MG63 (cell line): ENCODE results near the gene LINGO1. TPM values are rescaled to one million over a fixed set of nuclear protein-coding genes. Genes with fewer than 3 reads are reported as not detected.

ENCODE experiments used
- DNase-seq: peaks from one replicate; pipeline ENCODE4 v3.0.0-alpha.2; 2020
- H3K27me3 ChIP-seq: fragments of 250-450 bp; sonication (Bioruptor Pico); 2 replicates; pipeline ENCODE4 v1.5.1; 2020; ENCODE audit warnings: mild to moderate bottlenecking, moderate library complexity
- H3K36me3 ChIP-seq: fragments of 250-450 bp; sonication (Bioruptor Pico); 2 replicates; pipeline ENCODE4 v1.5.1; 2020; ENCODE audit warnings: mild to moderate bottlenecking, moderate library complexity
- H3K4me3 ChIP-seq: fragments of 250-450 bp; sonication (Bioruptor Pico); 2 replicates; pipeline ENCODE4 v1.5.1; 2020; ENCODE audit warnings: mild to moderate bottlenecking, moderate library complexity
- H3K9me3 ChIP-seq: fragments of 250-450 bp; sonication (Bioruptor Pico); 2 replicates; pipeline ENCODE4 v1.5.1; 2020; ENCODE audit warnings: mild to moderate bottlenecking, moderate library complexity
- total RNA-seq: library from RNA; depleted of rRNA; stranded (reverse); fragments of >200 nt; shearing (Covaris generic); gene quantifications from 2 replicates; pipeline ENCODE4 v1.2.3, GENCODE V29; 2014; ENCODE audit warnings: low replicate concordance

Gene LINGO1
- total RNA-seq, 1 experiment from 2014 or later = not detected

- DNase-seq = no peak
- Histone ChIP-seq H3K9me3 (no peaks in the 10 kb centered on the region), H3K27me3 (no peaks in the 10 kb centered on the region), H3K36me3 (no peaks in the 10 kb centered on the region), H3K4me3 (no peak overlapping the region)
Observed at GRCh38 chr15:77596821-77597803, 35.6 kb downstream of the LINGO1 start.

- Histone ChIP-seq H3K27me3 (no peaks in the 10 kb centered on the region), H3K9me3 (no peaks in the 10 kb centered on the region), H3K36me3 (no peaks in the 10 kb centered on the region), H3K4me3 (no peak overlapping the region)
- no peak for DNase-seq
Observed at GRCh38 chr15:77595231-77595630, 37.5 kb downstream of the LINGO1 start.

GRCh38 chr15:77592758-77593157 lies 40.0 kb downstream of the LINGO1 start:
- DNase-seq = no peak
- no peaks in the 10 kb centered on the region for H3K27me3 ChIP-seq
- no peaks in the 10 kb centered on the region for H3K36me3 ChIP-seq
- no peak overlapping the region for H3K4me3 ChIP-seq
- H3K9me3 ChIP-seq = no peaks in the 10 kb centered on the region

GRCh38 chr15:77591968-77592613 lies 40.6 kb downstream of the LINGO1 start:
- Histone ChIP-seq H3K4me3 (no peak overlapping the region), H3K9me3 (no peaks in the 10 kb centered on the region), H3K27me3 (no peaks in the 10 kb centered on the region), H3K36me3 (no peaks in the 10 kb centered on the region)
- no peak for DNase-seq

GRCh38 chr15:77589839-77590238 lies 42.9 kb downstream of the LINGO1 start:
- peak; percentile 64 for DNase-seq
- Histone ChIP-seq H3K36me3 (no peaks in the 10 kb centered on the region), H3K4me3 (no peak overlapping the region), H3K27me3 (no peaks in the 10 kb centered on the region), H3K9me3 (no peaks in the 10 kb centered on the region)

GRCh38 chr15:77588126-77588525 lies 44.6 kb downstream of the LINGO1 start:
- H3K27me3 ChIP-seq = no peaks in the 10 kb centered on the region
- DNase-seq = no peak
- no peaks in the 10 kb centered on the region for H3K9me3 ChIP-seq
- no peaks in the 10 kb centered on the region for H3K36me3 ChIP-seq
- H3K4me3 ChIP-seq = no peak overlapping the region

- DNase-seq = no peak
- Histone ChIP-seq H3K4me3 (no peak overlapping the region), H3K9me3 (no peaks in the 10 kb centered on the region), H3K36me3 (no peaks in the 10 kb centered on the region), H3K27me3 (no peaks in the 10 kb centered on the region)
Observed at GRCh38 chr15:77584691-77585090, 48.0 kb downstream of the LINGO1 start.

GRCh38 chr15:77584201-77584600 lies 48.5 kb downstream of the LINGO1 start:
- H3K36me3 ChIP-seq = no peaks in the 10 kb centered on the region
- no peaks in the 10 kb centered on the region for H3K27me3 ChIP-seq
- H3K9me3 ChIP-seq = no peaks in the 10 kb centered on the region
- no peak for DNase-seq
- H3K4me3 ChIP-seq = no peak overlapping the region

GRCh38 chr15:77582763-77583162 lies 49.9 kb downstream of the LINGO1 start:
- no peaks in the 10 kb centered on the region for H3K9me3 ChIP-seq
- DNase-seq = no peak
- H3K4me3 ChIP-seq = no peak overlapping the region
- no peaks in the 10 kb centered on the region for H3K27me3 ChIP-seq
- H3K36me3 ChIP-seq = no peaks in the 10 kb centered on the region

- H3K9me3 ChIP-seq = no peaks in the 10 kb centered on the region
- no peaks in the 10 kb centered on the region for H3K36me3 ChIP-seq
- no peak for DNase-seq
- H3K4me3 ChIP-seq = no peak overlapping the region
- H3K27me3 ChIP-seq = no peaks in the 10 kb centered on the region
Observed at GRCh38 chr15:77581896-77582569, 50.7 kb downstream of the LINGO1 start.

GRCh38 chr15:77580996-77581682 lies 51.6 kb downstream of the LINGO1 start:
- Histone ChIP-seq H3K4me3 (no peak overlapping the region), H3K27me3 (no peaks in the 10 kb centered on the region), H3K36me3 (no peaks in the 10 kb centered on the region), H3K9me3 (no peaks in the 10 kb centered on the region)
- DNase-seq = peak; percentile 90

- DNase-seq = no peak
- Histone ChIP-seq H3K27me3 (no peaks in the 10 kb centered on the region), H3K9me3 (no peaks in the 10 kb centered on the region), H3K4me3 (no peak overlapping the region), H3K36me3 (no peaks in the 10 kb centered on the region)
Observed at GRCh38 chr15:77579498-77580188, 53.1 kb downstream of the LINGO1 start.

GRCh38 chr15:77578641-77579372 lies 53.9 kb downstream of the LINGO1 start:
- no peak for DNase-seq
- Histone ChIP-seq H3K4me3 (no peak overlapping the region), H3K36me3 (no peaks in the 10 kb centered on the region), H3K27me3 (no peaks in the 10 kb centered on the region), H3K9me3 (no peaks in the 10 kb centered on the region)

GRCh38 chr15:77577366-77577950 lies 55.3 kb downstream of the LINGO1 start:
- no peak for DNase-seq
- no peak overlapping the region for H3K4me3 ChIP-seq
- no peaks in the 10 kb centered on the region for H3K9me3 ChIP-seq
- H3K36me3 ChIP-seq = no peaks in the 10 kb centered on the region
- H3K27me3 ChIP-seq = no peaks in the 10 kb centered on the region

GRCh38 chr15:77576538-77576937 lies 56.2 kb downstream of the LINGO1 start:
- no peaks in the 10 kb centered on the region for H3K36me3 ChIP-seq
- no peaks in the 10 kb centered on the region for H3K27me3 ChIP-seq
- no peaks in the 10 kb centered on the region for H3K9me3 ChIP-seq
- H3K4me3 ChIP-seq = no peak overlapping the region
- DNase-seq = no peak
